GM12878 (cell line): ENCODE measurements around the gene PPARA. TPM values are rescaled to one million over a fixed set of nuclear protein-coding genes. Genes with fewer than 3 reads are reported as not detected.

Source experiments
- ATAC-seq: fragments of 200-7000 bp; cut with Tn5 transposase; 3 replicates; pipeline ENCODE4 v1.9.1; 2020; ENCODE audit warnings: mild to moderate bottlenecking, moderate library complexity
- BruUV-seq: library from RNA; stranded (reverse); fragments of 400-500 nt; replicated peaks from 2 replicates; lab custom pipeline; 2021; lab: Mats Ljungman, UMichigan
- CTCF ChIA-PET: fragments of 300-600 bp; sonication (Branson Sonifier 250); formaldehyde crosslinking; extraction: SDS; loops from one replicate; lab custom pipeline; 2021; ENCODE audit warnings: inconsistent platforms; lab: Yijun Ruan, JAX
- POLR2A ChIA-PET: fragments of 350-600 bp; formaldehyde crosslinking; extraction: SDS; loops from one replicate; lab custom pipeline; 2021; ENCODE audit warnings: inconsistent platforms; lab: Charles Lee
- RAD21 ChIA-PET: fragments of 300-600 bp; sonication (Branson Sonifier 250); formaldehyde crosslinking; loops from one replicate; lab custom pipeline; 2023; ENCODE audit warnings: antibody characterized with exemption; ENCODE audit not compliant: unreplicated experiment; lab: Charles Lee
- SMC1A ChIA-PET: fragments of 300-600 bp; sonication (Branson Sonifier 250); formaldehyde crosslinking; loops from one replicate; lab custom pipeline; 2023; ENCODE audit not compliant: unreplicated experiment, uncharacterized antibody; lab: Charles Lee
- DNase-seq: peaks from one replicate; pipeline ENCODE4 v3.0.0-alpha.2; 2011; ENCODE audit warnings: low read depth, low spot score
- FAIRE-seq: peaks from 3 replicates; lab custom pipeline; 2011; peaks lifted over from hg19 to GRCh38; lab: Jason Lieb, UNC
- H2AFZ ChIP-seq: 2 replicates; pipeline ENCODE4 v1.6.0; 2011; ENCODE audit warnings: low read depth, low read length, control low read depth; ENCODE audit not compliant: control insufficient read depth
- H3K27ac ChIP-seq: 2 replicates; pipeline ENCODE4 v1.5.1; 2011; ENCODE audit warnings: control low read depth; ENCODE audit not compliant: control insufficient read depth, insufficient read depth
- H3K27me3 ChIP-seq, 2 experiments: replicated peaks in 1 of 2; 2 replicates each; pipeline versions ENCODE4 v1.6.0 to v1.6.1; 2011; ENCODE audit warnings: low read length in 1 of 2; ENCODE audit not compliant: control insufficient read depth in 2 of 2, insufficient read depth in 2 of 2
- H3K36me3 ChIP-seq, 2 experiments: 2 replicates each; pipeline ENCODE4 v1.5.1; 2011; ENCODE audit warnings: low read length in 1 of 2; ENCODE audit not compliant: control insufficient read depth in 2 of 2, insufficient read depth in 2 of 2
- H3K4me1 ChIP-seq: 2 replicates; pipeline ENCODE4 v1.6.1; 2011; ENCODE audit warnings: mild to moderate bottlenecking, low read length, moderate library complexity, mixed read lengths; ENCODE audit not compliant: control insufficient read depth, insufficient read depth
- H3K4me2 ChIP-seq: 2 replicates; pipeline ENCODE4 v1.6.0; 2011; ENCODE audit warnings: control low read depth; ENCODE audit not compliant: control insufficient read depth, insufficient read depth
- H3K4me3 ChIP-seq: fragments of 200-600 bp; sonication (generic); 2 replicates; pipeline ENCODE4 v1.5.1; 2016
- H3K79me2 ChIP-seq: 2 replicates; pipeline ENCODE4 v1.6.0; 2011; ENCODE audit warnings: low read length; ENCODE audit not compliant: control insufficient read depth, insufficient read depth
- H3K9ac ChIP-seq: 2 replicates; pipeline ENCODE4 v1.8.0; 2011; ENCODE audit warnings: low read length, control low read depth, mixed read lengths; ENCODE audit not compliant: control insufficient read depth, insufficient read depth
- H3K9me3 ChIP-seq: replicated peaks from 3 replicates; pipeline ENCODE4 v1.5.1; 2011; ENCODE audit warnings: mild to moderate bottlenecking, low read length; ENCODE audit not compliant: control insufficient read depth, insufficient read depth
- H4K20me1 ChIP-seq: 2 replicates; pipeline ENCODE4 v1.6.0; 2011; ENCODE audit not compliant: control insufficient read depth, insufficient read depth
- CEBPB ChIP-seq, 2 experiments: fragments of 150-350 bp in 1 of 2; IDR thresholded peaks; 2 replicates each; pipeline ENCODE4 v1.6.1; 2012 to 2014; ENCODE audit warnings: low read depth in 2 of 2, low read length in 2 of 2, borderline replicate concordance in 1 of 2, inconsistent platforms in 1 of 2
- CHD1 ChIP-seq: IDR thresholded peaks from 2 replicates; pipeline ENCODE4 v1.6.1; 2012; ENCODE audit warnings: low read depth, low read length, improper control_type of control experiment
- IKZF2 ChIP-seq, 2 experiments: fragments of 450-650 bp; IDR thresholded peaks; 2 replicates each; pipeline ENCODE4 v1.6.1; 2017; ENCODE audit warnings: mild to moderate bottlenecking in 2 of 2, moderate library complexity in 2 of 2
- IRF4 ChIP-seq: IDR thresholded peaks from 2 replicates; pipeline ENCODE4 v1.6.1; 2011; ENCODE audit warnings: low read depth, low read length
- KLF5 ChIP-seq: fragments of 450-650 bp; IDR thresholded peaks from 2 replicates; pipeline ENCODE4 v1.6.1; 2014; ENCODE audit warnings: mild to moderate bottlenecking; ENCODE audit not compliant: partially characterized antibody
- NFYA ChIP-seq: IDR thresholded peaks from 2 replicates; pipeline ENCODE4 v1.6.1; 2011; ENCODE audit warnings: low read depth, mild to moderate bottlenecking, low read length, improper control_type of control experiment, borderline replicate concordance
- PAX5 ChIP-seq: IDR thresholded peaks from 2 replicates; pipeline ENCODE4 v1.6.1; 2011; ENCODE audit warnings: low read depth, low read length, borderline replicate concordance
- POU2F2 ChIP-seq: IDR thresholded peaks from 3 replicates; pipeline ENCODE4 v1.6.1; 2011; ENCODE audit warnings: low read depth, mild to moderate bottlenecking, low read length, borderline replicate concordance
- RFX5 ChIP-seq: IDR thresholded peaks from 2 replicates; pipeline ENCODE4 v1.6.1; 2011; ENCODE audit warnings: low read depth, low read length, improper control_type of control experiment
- RUNX3 ChIP-seq: IDR thresholded peaks from 2 replicates; pipeline ENCODE4 v1.6.1; 2012; ENCODE audit warnings: low read length, inconsistent platforms
- SMARCA5 ChIP-seq: fragments of 450-650 bp; IDR thresholded peaks from 2 replicates; pipeline ENCODE4 v1.6.1; 2017; ENCODE audit warnings: mild to moderate bottlenecking
- SREBF1 ChIP-seq: IDR thresholded peaks from 2 replicates; pipeline ENCODE4 v1.6.1; 2012; ENCODE audit warnings: mild to moderate bottlenecking, low read length
- TBL1XR1 ChIP-seq: IDR thresholded peaks from 2 replicates; pipeline ENCODE4 v1.6.1; 2012; ENCODE audit warnings: low read depth, low read length, improper control_type of control experiment
- ZNF687 ChIP-seq: fragments of 450-650 bp; IDR thresholded peaks from 2 replicates; pipeline ENCODE4 v1.6.1; 2017; ENCODE audit warnings: mild to moderate bottlenecking, moderate library complexity
- WGBS: methylation state at CpG from one replicate; pipeline ENCODE4 v1.1.6; 2016; ENCODE audit warnings: low lambda C conversion rate; ENCODE audit not compliant: insufficient replicate concordance, insufficient coverage; ENCODE audit errors: missing lambda C conversion rate; 5-methylcytosine and 5-hydroxymethylcytosine counted together
- in situ Hi-C: fragments of 300-500 bp; cut with MboI; formaldehyde crosslinking; loops from 9 replicates; pipeline ENCODE4 v1.14.3; 2018; ENCODE audit warnings: mixed read lengths
- intact Hi-C: fragments of 100-400 bp; cut with micrococcal nuclease; formaldehyde crosslinking; loops from one replicate; pipeline ENCODE4 v1.14.2; 2022; ENCODE audit not compliant: unreplicated experiment
- polyA plus RNA-seq, 11 experiments: library from polyadenylated mRNA; depleted of rRNA in 4 of 11; unstranded in 6 of 11; stranded (reverse) in 5 of 11; fragments of >200 nt; fragmentation: Nextera tagmentation in 4 of 11; fragmentation: Illumina TruSeq in 1 of 11; extraction: Ambion mirVana in 4 of 11; extraction: Trizol in 1 of 11; gene quantifications; 1 replicate in 1 of 11; 2 replicates in 10 of 11; pipeline versions ENCODE4 v1.2.1 to v1.2.3, GENCODE V29; 2011 to 2016; ENCODE audit warnings: inconsistent platforms in 2 of 11, missing spikeins in 2 of 11, low read depth in 1 of 11
- total RNA-seq, 4 experiments: library from RNA; depleted of rRNA in 3 of 4; stranded (reverse); fragments of >200 nt in 3 of 4; fragmentation: Illumina TruSeq in 1 of 4; extraction: Trizol in 1 of 4; gene quantifications; 2 replicates each; pipeline versions ENCODE4 v1.2.1 to v1.2.3, GENCODE V29; 2013 to 2021

The PPARA gene
- total and polyA plus RNA-seq, 10 of the 15 experiments (the other 5 are each of a cell fraction or from before 2014, with no cell fraction given) = 0.72 to 10.4 (median 4.6) TPM

- TF ChIP-seq CHD1 (no peak), NFYA (no peak), SREBF1 (no peak), SMARCA5 (no peak), CEBPB (IDR thresholded peaks at IDR 0.05; ENCODE audit: borderline replicate concordance in 1 of 2, low read depth in 2 of 2, low read length in 2 of 2) (no peak), IKZF2 (IDR thresholded peaks at IDR 0.05) (no peak)
- Histone ChIP-seq H3K4me3 (no peak overlapping the region), H4K20me1 (no peaks in the 10 kb centered on the region), H2AFZ (no peak overlapping the region), H3K4me2 (no peak overlapping the region), H3K36me3 (peaks cover 0 to 5% of the 10 kb centered on the region in 2 experiments; a peak in 2 of 4 replicates), H3K27me3 (no peaks in the 10 kb centered on the region), H3K9me3 (no peaks in the 10 kb centered on the region), H3K9ac (no peak overlapping the region), H3K4me1 (no peaks in the 10 kb centered on the region), H3K27ac (no peak overlapping the region), H3K79me2 (no peaks in the 10 kb centered on the region)
- FAIRE-seq (no peak), ATAC-seq (no peak), DNase-seq (no peak)
- POLR2A ChIA-PET = no interaction called here
- RAD21 ChIA-PET = no interaction called here
- in situ Hi-C loops = no loop called here
- no TSS peak for BruUV-seq
- intact Hi-C loops = no loop called here
- 98% methylated on average over 17 of the region's 17 CpGs for WGBS
- CTCF ChIA-PET = no interaction called here
- SMC1A ChIA-PET = no interaction called here
Observed at GRCh38 chr22:46162771-46163556, 12.6 kb downstream of the PPARA start.

- ChIA-PET POLR2A (no interaction called here), RAD21 (no interaction called here), SMC1A (no interaction called here), CTCF (interaction anchor here (1.5 kb wide), 1 partner anchor 11 kb away, joined by 4 read pairs; no protein-coding TSS in a partner anchor)
- WGBS = 89% methylated on average over 9 of the region's 11 CpGs
- Histone ChIP-seq H3K9ac (no peak overlapping the region), H4K20me1 (no peaks in the 10 kb centered on the region), H3K4me3 (no peak overlapping the region), H3K4me1 (no peaks in the 10 kb centered on the region), H3K27ac (no peak overlapping the region), H3K36me3 (peaks cover 0 to 5% of the 10 kb centered on the region in 2 experiments; a peak in 2 of 4 replicates), H3K27me3 (no peaks in the 10 kb centered on the region), H3K4me2 (no peak overlapping the region), H2AFZ (no peak overlapping the region), H3K79me2 (no peaks in the 10 kb centered on the region), H3K9me3 (no peaks in the 10 kb centered on the region)
- ATAC-seq (no peak), FAIRE-seq (no peak), DNase-seq (no peak)
- intact Hi-C loops (no loop called here), in situ Hi-C loops (no loop called here)
- BruUV-seq = no TSS peak
- TF ChIP-seq IRF4 = no peak
- no peak for TF ChIP-seq POU2F2
- no peak for TF ChIP-seq PAX5
- TF ChIP-seq KLF5 = no peak
- no peak for TF ChIP-seq RFX5
- no peak for TF ChIP-seq ZNF687
- no peak for TF ChIP-seq RUNX3
- TF ChIP-seq TBL1XR1 = no peak
Observed at GRCh38 chr22:46163557-46163888, 13.2 kb downstream of the PPARA start.
